ENCODE data around the gene CD320.

DNA sequence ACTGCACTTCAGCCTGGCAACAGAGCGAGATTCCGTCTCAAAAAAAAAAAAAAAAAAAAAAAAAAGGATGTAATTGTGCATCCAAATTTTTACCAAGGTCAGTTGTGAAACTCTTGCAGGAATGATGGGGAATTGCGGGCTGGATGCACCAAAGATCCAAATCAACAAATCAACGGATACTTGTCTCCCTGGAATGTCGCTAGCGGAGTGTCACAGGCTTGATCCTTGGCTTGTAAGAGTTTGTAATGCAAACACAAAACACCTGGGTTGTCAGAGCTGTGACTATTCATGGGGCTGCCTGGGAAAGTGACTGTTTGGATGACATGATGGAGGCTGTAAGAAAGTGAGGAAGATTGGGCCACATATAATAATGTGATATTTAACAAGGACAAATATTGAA, 30.7 kb upstream of the CD320 start:
- TF ChIP-seq POLR2AphosphoS5 (IDR thresholded peaks at IDR 0.05; ENCODE audit: low read depth, low read length) (no peak), TAF1 (IDR thresholded peaks at IDR 0.05; ENCODE audit: borderline replicate concordance, low read depth, low read length) (no peak), POLR2A (IDR thresholded peaks at IDR 0.05; ENCODE audit: low read depth, low read length) (no peak)
